Ishikawa (cell line): Measurements from ENCODE around the gene RFTN1.

Source experiments
- CREB1 ChIP-seq: IDR thresholded peaks from 2 replicates; pipeline ENCODE4 v1.6.1; 2012; ENCODE audit warnings: low read depth
- EGR1 ChIP-seq: IDR thresholded peaks from 2 replicates; pipeline ENCODE4 v1.6.1; 2012
- EP300 ChIP-seq: IDR thresholded peaks from 2 replicates; pipeline ENCODE4 v1.6.1; 2012; ENCODE audit warnings: borderline replicate concordance
- FOXM1 ChIP-seq: IDR thresholded peaks from 2 replicates; pipeline ENCODE4 v1.6.1; 2012; ENCODE audit warnings: low read depth, borderline replicate concordance
- MAX ChIP-seq: IDR thresholded peaks from 2 replicates; pipeline ENCODE4 v1.6.1; 2012
- NFIC ChIP-seq: IDR thresholded peaks from 2 replicates; pipeline ENCODE4 v1.6.1; 2012
- RAD21 ChIP-seq: IDR thresholded peaks from 2 replicates; pipeline ENCODE4 v1.6.1; 2012; ENCODE audit warnings: low read depth
- REST ChIP-seq: IDR thresholded peaks from 2 replicates; pipeline ENCODE4 v1.6.1; 2012; ENCODE audit warnings: low read depth, mild to moderate bottlenecking
- TAF1 ChIP-seq: IDR thresholded peaks from 2 replicates; pipeline ENCODE4 v1.6.1; 2012; ENCODE audit warnings: low read depth, mild to moderate bottlenecking
- USF1 ChIP-seq: IDR thresholded peaks from 2 replicates; pipeline ENCODE4 v1.6.1; 2012
- YY1 ChIP-seq: IDR thresholded peaks from 2 replicates; pipeline ENCODE4 v1.6.1; 2012; ENCODE audit warnings: low read depth

- TF ChIP-seq EP300 (no peak), YY1 (no peak), FOXM1 (no peak), USF1 (no peak), MAX (no peak), CREB1 (no peak), EGR1 (no peak), TAF1 (no peak), RAD21 (no peak), REST (no peak), NFIC (no peak)
Observed at GRCh38 chr3:16309558-16309957, 203.9 kb downstream of the RFTN1 start.
